Stimulated activated CD4-positive, alpha-beta T cell treated with anti-CD3 and anti-CD28 coated beads, Interleukin-4, amount 100 ng/mL, for 4 hours (primary cell): ENCODE data around the gene ZSWIM3.
"Not testable (repeated sequence)": the region's sequence is repeated elsewhere in the genome, so short reads cannot be mapped to it uniquely, and the experiment has no call there.

Experiments used
- DNase-seq, 2 experiments: peaks; one replicate each; pipeline ENCODE4 v3.0.0-alpha.2; 2020

The ZSWIM3 gene

GRCh38 chr20:45857114-45857881 lies at the start of gene ZSWIM3, which contains the start of gene ACOT8:
TSS of gene ZSWIM3 (plus strand) at chr20:45857614. CDS start at chr20:45857826, 212 bp downstream.
TSS of gene ACOT8 (minus strand) at chr20:45857392. CDS start at chr20:45857315, 77 bp downstream.
- peak; percentile 74 to 95 for DNase-seq

GRCh38 chr20:45810191-45810970 lies 47.0 kb upstream of the ZSWIM3 start:
- no peak for DNase-seq

GRCh38 chr20:45812157-45813005 lies 45.0 kb upstream of the ZSWIM3 start, which contains the start of gene UBE2C:
TSS of gene UBE2C (plus strand) at chr20:45812644. CDS start at chr20:45812696, 52 bp downstream.
- peak; percentile 87 to 94 for DNase-seq

- DNase-seq: no peak
Observed at GRCh38 chr20:45813006-45813340, 44.4 kb upstream of the ZSWIM3 start.

GRCh38 chr20:45813489-45813888 lies 43.9 kb upstream of the ZSWIM3 start:
- DNase-seq: no peak

GRCh38 chr20:45814314-45814713 lies 43.1 kb upstream of the ZSWIM3 start:
- no peak for DNase-seq

GRCh38 chr20:45816951-45817350 lies 40.5 kb upstream of the ZSWIM3 start:
- DNase-seq: no peak

GRCh38 chr20:45817376-45818194 lies 39.8 kb upstream of the ZSWIM3 start:
- no peak for DNase-seq

GRCh38 chr20:45818239-45818638 lies 39.2 kb upstream of the ZSWIM3 start:
- DNase-seq: no peak

- DNase-seq: no peak
Observed at GRCh38 chr20:45819466-45819865, 37.9 kb upstream of the ZSWIM3 start.

- no peak for DNase-seq
Observed at GRCh38 chr20:45821947-45822346, 35.5 kb upstream of the ZSWIM3 start.

- DNase-seq: no peak
Observed at GRCh38 chr20:45822857-45823256, 34.6 kb upstream of the ZSWIM3 start.

- peak; percentile 46 to 48 for DNase-seq
Observed at GRCh38 chr20:45823949-45824835, 33.2 kb upstream of the ZSWIM3 start.

GRCh38 chr20:45826381-45827019 lies 30.9 kb upstream of the ZSWIM3 start:
- DNase-seq: no peak

GRCh38 chr20:45827030-45827652 lies 30.3 kb upstream of the ZSWIM3 start, which contains the start of gene TNNC2:
TSS of gene TNNC2 (minus strand) at chr20:45827312. CDS start at chr20:45827248, 64 bp downstream.
- no peak for DNase-seq

GRCh38 chr20:45827712-45828111 lies 29.7 kb upstream of the ZSWIM3 start:
- no peak for DNase-seq

GRCh38 chr20:45828589-45828988 lies 28.8 kb upstream of the ZSWIM3 start:
- DNase-seq: no peak

- not testable (repeated sequence) for DNase-seq
Observed at GRCh38 chr20:45829673-45830106, 27.7 kb upstream of the ZSWIM3 start.

- DNase-seq: no peak
Observed at GRCh38 chr20:45832619-45833018, 24.8 kb upstream of the ZSWIM3 start.
